ENCODE results near the gene ANKLE2. TPM values are rescaled to one million over a fixed set of nuclear protein-coding genes. Genes with fewer than 3 reads are reported as not detected.

The ANKLE2 gene
- polyA plus RNA-seq, 1 donor (not counting 4 experiments of a cell fraction or from before 2014, with no cell fraction given) = 109 TPM

DNA sequence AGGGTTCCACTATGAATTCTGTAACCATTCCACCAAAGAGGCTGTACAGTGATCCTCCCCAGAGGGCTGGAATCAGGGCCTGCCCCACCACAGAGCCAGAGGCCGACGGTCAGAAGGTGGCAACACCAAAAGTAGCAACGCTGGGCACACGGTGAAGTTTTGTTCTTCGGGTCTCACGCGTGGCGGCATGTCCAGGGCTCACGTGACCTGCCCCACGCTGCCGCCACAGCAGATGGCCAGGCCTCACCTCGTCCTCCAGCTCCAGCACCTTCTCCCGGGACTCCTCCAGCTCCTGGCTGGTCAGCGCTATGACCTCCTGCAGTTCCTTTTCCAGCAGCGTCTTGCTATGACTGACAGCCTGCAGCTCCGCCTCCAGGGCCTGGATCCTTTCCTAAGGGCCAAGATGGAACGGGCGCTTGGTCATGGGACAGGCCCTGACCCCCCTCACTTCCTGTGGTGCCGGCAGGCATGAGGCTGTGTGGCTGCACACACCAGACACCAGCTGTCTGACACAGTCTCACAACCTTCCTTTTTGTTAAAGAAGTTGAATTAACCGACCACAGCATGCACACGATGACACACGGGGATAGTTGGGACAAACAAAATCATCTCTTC lies 22.4 kb upstream of the ANKLE2 start:
- no peak overlapping the region for H3K9ac ChIP-seq (ENCODE audit: control insufficient read depth, extremely low read depth, insufficient read depth, low read length)
- no peaks in the 10 kb centered on the region for H3K9me3 ChIP-seq (ENCODE audit: control insufficient read depth, low read depth, low read length)
- FAIRE-seq = no peak
- H3K36me3 ChIP-seq (ENCODE audit: control insufficient read depth in 2 of 2, extremely low read depth in 1 of 2, insufficient read depth in 2 of 2, low read length in 2 of 2) = peaks cover 53 to 58% of the 10 kb centered on the region in 2 experiments
- no peak overlapping the region for H3K4me2 ChIP-seq (ENCODE audit: control insufficient read depth, extremely low read depth, insufficient read depth, low read depth, low read length)
- H3K79me2 ChIP-seq (ENCODE audit: control insufficient read depth, insufficient read depth, low read length) = peaks cover 2% of the 10 kb centered on the region
- H2AFZ ChIP-seq (ENCODE audit: control insufficient read depth, low read length) = no peak overlapping the region
- H3K27ac ChIP-seq (ENCODE audit: control insufficient read depth, insufficient read depth, low read length) = no peak overlapping the region
- no peaks in the 10 kb centered on the region for H3K27me3 ChIP-seq (ENCODE audit: control insufficient read depth, extremely low read depth, insufficient read depth, low read length)
- H3K9me1 ChIP-seq (ENCODE audit: control insufficient read depth, extremely low read depth, insufficient read depth, low read length) = no peaks in the 10 kb centered on the region
- dilution Hi-C loops (cut with MboI; ENCODE audit: extremely low pct_ligation_motif_present, low sequenced_read_pairs) = no loop called here
- no peaks in the 10 kb centered on the region for H3K4me1 ChIP-seq (ENCODE audit: control insufficient read depth, extremely low read depth, insufficient read depth, low read length)
- no peak overlapping the region for H3K4me3 ChIP-seq (ENCODE audit: control insufficient read depth in 2 of 3, extremely low read depth in 1 of 3, insufficient read depth in 2 of 3, low read depth in 1 of 3, low read length in 3 of 3)
- TF ChIP-seq, protein P1, sequence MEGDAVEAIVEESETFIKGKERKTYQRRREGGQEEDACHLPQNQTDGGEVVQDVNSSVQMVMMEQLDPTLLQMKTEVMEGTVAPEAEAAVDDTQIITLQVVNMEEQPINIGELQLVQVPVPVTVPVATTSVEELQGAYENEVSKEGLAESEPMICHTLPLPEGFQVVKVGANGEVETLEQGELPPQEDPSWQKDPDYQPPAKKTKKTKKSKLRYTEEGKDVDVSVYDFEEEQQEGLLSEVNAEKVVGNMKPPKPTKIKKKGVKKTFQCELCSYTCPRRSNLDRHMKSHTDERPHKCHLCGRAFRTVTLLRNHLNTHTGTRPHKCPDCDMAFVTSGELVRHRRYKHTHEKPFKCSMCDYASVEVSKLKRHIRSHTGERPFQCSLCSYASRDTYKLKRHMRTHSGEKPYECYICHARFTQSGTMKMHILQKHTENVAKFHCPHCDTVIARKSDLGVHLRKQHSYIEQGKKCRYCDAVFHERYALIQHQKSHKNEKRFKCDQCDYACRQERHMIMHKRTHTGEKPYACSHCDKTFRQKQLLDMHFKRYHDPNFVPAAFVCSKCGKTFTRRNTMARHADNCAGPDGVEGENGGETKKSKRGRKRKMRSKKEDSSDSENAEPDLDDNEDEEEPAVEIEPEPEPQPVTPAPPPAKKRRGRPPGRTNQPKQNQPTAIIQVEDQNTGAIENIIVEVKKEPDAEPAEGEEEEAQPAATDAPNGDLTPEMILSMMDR (optimal IDR thresholded peaks at IDR 0.05 in 1 of 3, IDR thresholded peaks at IDR 0.05 in 1 of 3, conservative IDR thresholded peaks at IDR 0.05 in 1 of 3; ENCODE audit: extremely low read depth in 1 of 3, insufficient read depth in 2 of 3, low read length in 3 of 3) = no peak
- TF ChIP-seq EZH2 (IDR thresholded peaks at IDR 0.05; ENCODE audit: low read length) = no peak
- H4K20me1 ChIP-seq (ENCODE audit: control insufficient read depth, extremely low read depth, insufficient read depth, low read length) = peaks cover 3% of the 10 kb centered on the region
- no peak for DNase-seq (ENCODE audit: low read depth, low spot score)

DNA sequence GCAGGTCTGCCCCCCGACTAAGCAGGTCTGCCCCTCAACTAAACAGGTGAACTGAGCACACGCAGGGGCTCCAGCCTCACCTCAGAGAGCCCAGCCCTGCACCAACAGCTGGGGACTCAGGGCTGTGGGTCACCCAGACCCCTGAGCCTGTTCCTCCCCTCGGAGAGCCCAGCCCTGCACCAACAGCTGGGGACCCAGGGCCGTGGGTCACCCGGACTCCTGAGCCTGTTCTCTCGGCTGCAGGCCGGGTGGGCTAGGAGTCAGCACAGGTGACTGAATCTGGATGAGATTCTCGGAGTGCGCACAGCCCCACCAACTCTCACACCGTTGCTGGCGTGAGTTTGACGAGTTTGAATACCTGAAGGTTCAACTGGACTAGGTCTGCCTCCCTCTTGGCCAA lies 20.3 kb upstream of the ANKLE2 start:
- TF ChIP-seq, protein P1 (optimal IDR thresholded peaks at IDR 0.05 in 1 of 3, IDR thresholded peaks at IDR 0.05 in 1 of 3, conservative IDR thresholded peaks at IDR 0.05 in 1 of 3; ENCODE audit: extremely low read depth in 1 of 3, insufficient read depth in 2 of 3, low read length in 3 of 3) = no peak
- TF ChIP-seq EZH2 (IDR thresholded peaks at IDR 0.05; ENCODE audit: low read length) = no peak
- DNase-seq (ENCODE audit: low read depth, low spot score) (no peak), FAIRE-seq (no peak)
- H3K27me3 ChIP-seq (ENCODE audit: control insufficient read depth, extremely low read depth, insufficient read depth, low read length) = no peaks in the 10 kb centered on the region
- H3K9me3 ChIP-seq (ENCODE audit: control insufficient read depth, low read depth, low read length) = no peaks in the 10 kb centered on the region
- dilution Hi-C loops (cut with MboI; ENCODE audit: extremely low pct_ligation_motif_present, low sequenced_read_pairs) = no loop called here
- H3K4me3 ChIP-seq (ENCODE audit: control insufficient read depth in 2 of 3, extremely low read depth in 1 of 3, insufficient read depth in 2 of 3, low read depth in 1 of 3, low read length in 3 of 3) = no peak overlapping the region
- H3K79me2 ChIP-seq (ENCODE audit: control insufficient read depth, insufficient read depth, low read length) = peaks cover 2% of the 10 kb centered on the region
- H3K9ac ChIP-seq (ENCODE audit: control insufficient read depth, extremely low read depth, insufficient read depth, low read length) = no peak overlapping the region
- no peak overlapping the region for H3K4me2 ChIP-seq (ENCODE audit: control insufficient read depth, extremely low read depth, insufficient read depth, low read depth, low read length)
- peaks cover 55 to 59% of the 10 kb centered on the region in 2 experiments for H3K36me3 ChIP-seq (ENCODE audit: control insufficient read depth in 2 of 2, extremely low read depth in 1 of 2, insufficient read depth in 2 of 2, low read length in 2 of 2)
- peaks cover 3% of the 10 kb centered on the region for H4K20me1 ChIP-seq (ENCODE audit: control insufficient read depth, extremely low read depth, insufficient read depth, low read length)
- no peaks in the 10 kb centered on the region for H3K9me1 ChIP-seq (ENCODE audit: control insufficient read depth, extremely low read depth, insufficient read depth, low read length)
- no peak overlapping the region for H3K27ac ChIP-seq (ENCODE audit: control insufficient read depth, insufficient read depth, low read length)
- H2AFZ ChIP-seq (ENCODE audit: control insufficient read depth, low read length) = no peak overlapping the region
- H3K4me1 ChIP-seq (ENCODE audit: control insufficient read depth, extremely low read depth, insufficient read depth, low read length) = no peaks in the 10 kb centered on the region

Measured in keratinocyte (primary cell).